Measurements from ENCODE around the gene YLPM1. TPM values are rescaled to one million over a fixed set of nuclear protein-coding genes. Genes with fewer than 3 reads are reported as not detected.

The YLPM1 gene
- total RNA-seq, 1 experiment from 2014 or later = 91.2 TPM

DNA sequence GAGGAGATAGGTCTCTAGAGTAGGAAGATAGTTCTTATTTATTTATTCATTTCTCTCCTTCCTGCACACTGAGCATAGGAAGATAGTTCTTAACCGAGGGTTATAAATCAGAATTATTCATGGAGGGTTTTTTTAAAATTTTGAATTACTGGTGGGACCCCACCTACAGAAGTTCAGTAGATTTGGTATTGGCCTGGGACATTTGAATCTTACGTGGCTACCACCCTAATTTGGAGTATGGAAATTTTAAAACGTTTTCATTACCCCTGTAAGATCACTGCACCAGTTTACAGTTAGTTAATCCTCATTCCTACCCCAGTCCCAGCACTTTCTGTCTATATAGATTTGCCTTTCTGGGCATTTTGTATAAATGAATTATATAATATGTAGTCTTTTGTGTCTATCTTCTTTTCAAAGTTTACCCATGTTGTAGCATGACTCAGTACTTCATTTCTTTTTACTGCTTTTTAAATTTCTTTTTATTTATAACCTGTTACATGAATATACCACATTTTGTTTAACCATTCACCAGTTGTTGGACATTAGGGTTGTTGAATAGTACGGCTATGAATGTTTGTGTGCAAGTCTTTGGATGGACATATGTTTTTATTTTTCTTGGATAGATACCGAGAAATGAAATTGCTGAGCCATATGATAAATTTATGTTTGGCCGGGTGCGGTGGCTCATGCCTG is 44.9 kb downstream of the YLPM1 start:
- CTCF ChIA-PET = no interaction called here
- Histone ChIP-seq H3K36me3 (ENCODE audit: insufficient read depth, low read length, poor library complexity, severe bottlenecking) (peaks cover 71% of the 10 kb centered on the region), H3K4me1 (ENCODE audit: insufficient read depth, low read length, poor library complexity, severe bottlenecking) (no peaks in the 10 kb centered on the region), H3K9me3 (ENCODE audit: low read depth, low read length, poor library complexity, severe bottlenecking) (no peaks in the 10 kb centered on the region), H3K27ac (ENCODE audit: low read depth, low read length, poor library complexity, severe bottlenecking) (no peak overlapping the region), H3K27me3 (replicated peaks; ENCODE audit: insufficient read depth, low read depth, low read length, poor library complexity) (no peaks in the 10 kb centered on the region), H3K4me3 (ENCODE audit: low read depth, low read length, poor library complexity, severe bottlenecking) (no peak overlapping the region)
- no peak for DNase-seq (ENCODE audit: low spot score)
- POLR2A ChIA-PET (ENCODE audit: low non-redundant PET) = no interaction called here
- BruUV-seq (replicated peaks) = no TSS peak
- intact Hi-C loops (cut with micrococcal nuclease; ENCODE audit: unreplicated experiment) = no loop called here
- TF ChIP-seq, protein P1, sequence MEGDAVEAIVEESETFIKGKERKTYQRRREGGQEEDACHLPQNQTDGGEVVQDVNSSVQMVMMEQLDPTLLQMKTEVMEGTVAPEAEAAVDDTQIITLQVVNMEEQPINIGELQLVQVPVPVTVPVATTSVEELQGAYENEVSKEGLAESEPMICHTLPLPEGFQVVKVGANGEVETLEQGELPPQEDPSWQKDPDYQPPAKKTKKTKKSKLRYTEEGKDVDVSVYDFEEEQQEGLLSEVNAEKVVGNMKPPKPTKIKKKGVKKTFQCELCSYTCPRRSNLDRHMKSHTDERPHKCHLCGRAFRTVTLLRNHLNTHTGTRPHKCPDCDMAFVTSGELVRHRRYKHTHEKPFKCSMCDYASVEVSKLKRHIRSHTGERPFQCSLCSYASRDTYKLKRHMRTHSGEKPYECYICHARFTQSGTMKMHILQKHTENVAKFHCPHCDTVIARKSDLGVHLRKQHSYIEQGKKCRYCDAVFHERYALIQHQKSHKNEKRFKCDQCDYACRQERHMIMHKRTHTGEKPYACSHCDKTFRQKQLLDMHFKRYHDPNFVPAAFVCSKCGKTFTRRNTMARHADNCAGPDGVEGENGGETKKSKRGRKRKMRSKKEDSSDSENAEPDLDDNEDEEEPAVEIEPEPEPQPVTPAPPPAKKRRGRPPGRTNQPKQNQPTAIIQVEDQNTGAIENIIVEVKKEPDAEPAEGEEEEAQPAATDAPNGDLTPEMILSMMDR (conservative IDR thresholded peaks at IDR 0.05; ENCODE audit: low read depth, low read length) = no peak
- TF ChIP-seq EZH2 (IDR thresholded peaks at IDR 0.05; ENCODE audit: borderline replicate concordance, low read depth, low read length, poor library complexity, severe bottlenecking) = no peak

DNA sequence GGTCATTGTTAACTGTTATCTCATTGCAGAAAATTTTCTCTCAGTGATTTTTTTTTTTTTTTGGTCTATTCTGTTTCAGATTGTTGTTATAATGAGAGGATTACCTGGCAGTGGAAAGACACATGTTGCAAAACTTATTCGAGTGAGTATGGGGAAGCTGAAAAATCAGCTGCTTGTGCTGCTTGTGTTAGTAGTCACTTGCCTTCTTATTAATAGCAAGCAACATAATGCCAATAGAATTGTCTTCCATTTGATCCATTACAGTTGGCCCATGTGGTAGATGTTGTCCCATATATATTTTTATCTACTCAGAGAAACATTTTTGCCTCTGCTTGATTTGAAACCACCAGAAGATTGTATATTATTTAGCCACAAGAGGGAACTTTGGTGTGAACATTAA is 53.0 kb downstream of the YLPM1 start:
- no peaks in the 10 kb centered on the region for H3K4me1 ChIP-seq (ENCODE audit: insufficient read depth, low read length, poor library complexity, severe bottlenecking)
- H3K4me3 ChIP-seq (ENCODE audit: low read depth, low read length, poor library complexity, severe bottlenecking) = no peak overlapping the region
- ChIA-PET POLR2A (ENCODE audit: low non-redundant PET) (no interaction called here), CTCF (no interaction called here)
- peaks cover 89% of the 10 kb centered on the region for H3K36me3 ChIP-seq (ENCODE audit: insufficient read depth, low read length, poor library complexity, severe bottlenecking)
- H3K27ac ChIP-seq (ENCODE audit: low read depth, low read length, poor library complexity, severe bottlenecking) = no peak overlapping the region
- intact Hi-C loops (cut with micrococcal nuclease; ENCODE audit: unreplicated experiment) = no loop called here
- BruUV-seq (replicated peaks) = no TSS peak
- DNase-seq (ENCODE audit: low spot score) = no peak
- no peaks in the 10 kb centered on the region for H3K9me3 ChIP-seq (ENCODE audit: low read depth, low read length, poor library complexity, severe bottlenecking)
- H3K27me3 ChIP-seq (replicated peaks; ENCODE audit: insufficient read depth, low read depth, low read length, poor library complexity) = no peaks in the 10 kb centered on the region
- no peak for TF ChIP-seq EZH2 (IDR thresholded peaks at IDR 0.05; ENCODE audit: borderline replicate concordance, low read depth, low read length, poor library complexity, severe bottlenecking)
- TF ChIP-seq, protein P1 (conservative IDR thresholded peaks at IDR 0.05; ENCODE audit: low read depth, low read length) = no peak

DNA sequence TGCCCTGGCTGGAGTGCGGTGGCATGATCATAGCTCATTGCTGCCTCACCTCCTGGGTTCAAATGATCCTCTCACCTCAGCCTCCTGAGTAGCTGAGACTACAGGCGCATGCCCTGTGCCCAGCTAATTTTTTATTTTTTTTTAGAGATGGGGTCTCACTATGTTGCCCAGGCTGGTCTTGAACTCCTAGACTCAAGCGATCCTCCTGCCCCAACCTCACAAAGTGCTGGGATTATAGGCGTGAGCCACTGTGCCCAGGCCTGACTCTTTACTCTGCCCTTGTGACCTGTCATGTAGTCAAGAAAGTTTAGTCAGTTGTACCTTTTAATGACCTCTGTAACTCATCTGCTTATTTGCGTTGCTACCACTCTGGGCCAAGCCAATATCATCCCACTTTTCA is 57.2 kb downstream of the YLPM1 start:
- Histone ChIP-seq H3K4me1 (ENCODE audit: insufficient read depth, low read length, poor library complexity, severe bottlenecking) (peaks cover 19% of the 10 kb centered on the region), H3K9me3 (ENCODE audit: low read depth, low read length, poor library complexity, severe bottlenecking) (no peaks in the 10 kb centered on the region), H3K27me3 (replicated peaks; ENCODE audit: insufficient read depth, low read depth, low read length, poor library complexity) (no peaks in the 10 kb centered on the region), H3K4me3 (ENCODE audit: low read depth, low read length, poor library complexity, severe bottlenecking) (no peak overlapping the region), H3K36me3 (ENCODE audit: insufficient read depth, low read length, poor library complexity, severe bottlenecking) (peaks cover 57% of the 10 kb centered on the region), H3K27ac (ENCODE audit: low read depth, low read length, poor library complexity, severe bottlenecking) (no peak overlapping the region)
- BruUV-seq (replicated peaks) = no TSS peak
- ChIA-PET CTCF (no interaction called here), POLR2A (ENCODE audit: low non-redundant PET) (no interaction called here)
- TF ChIP-seq EZH2 (IDR thresholded peaks at IDR 0.05; ENCODE audit: borderline replicate concordance, low read depth, low read length, poor library complexity, severe bottlenecking) = no peak
- TF ChIP-seq, protein P1 (conservative IDR thresholded peaks at IDR 0.05; ENCODE audit: low read depth, low read length) = no peak
- intact Hi-C loops (cut with micrococcal nuclease; ENCODE audit: unreplicated experiment) = no loop called here
- no peak for DNase-seq (ENCODE audit: low spot score)

Data from A673 (cell line).